ENCODE data around the gene SPOP. TPM values are rescaled to one million over a fixed set of nuclear protein-coding genes. Genes with fewer than 3 reads are reported as not detected.
"Not testable (repeated sequence)": the region's sequence is repeated elsewhere in the genome, so short reads cannot be mapped to it uniquely, and the experiment has no call there.

The SPOP gene
- total RNA-seq, 1 donor from 2014 or later = 48.6 TPM

GRCh38 chr17:49551221-49552069 is 126.5 kb downstream of the SPOP start:
- Mint-ChIP-seq H3K27me3 (ENCODE audit: low read depth, unreplicated experiment) (peaks cover 65% of the 10 kb centered on the region), H3K4me1 (ENCODE audit: low read depth, unreplicated experiment) (no peaks in the 10 kb centered on the region), H3K27ac (ENCODE audit: unreplicated experiment) (no peak overlapping the region), H3K9me3 (ENCODE audit: unreplicated experiment) (no peaks in the 10 kb centered on the region), H3K36me3 (ENCODE audit: low read depth, unreplicated experiment) (peaks cover 2% of the 10 kb centered on the region), H3K4me3 (ENCODE audit: unreplicated experiment) (no peak overlapping the region)
- FAIRE-seq (no peak), DNase-seq (ENCODE audit: low read depth) (no peak)
- H3K36me3 ChIP-seq (ENCODE audit: insufficient read depth, low read length) = no peaks in the 10 kb centered on the region
- peaks cover 5% of the 10 kb centered on the region for H3K27me3 ChIP-seq (ENCODE audit: insufficient read depth, low read length)
- H3K79me2 ChIP-seq (ENCODE audit: insufficient read depth, low read length) = no peaks in the 10 kb centered on the region
- no peaks in the 10 kb centered on the region for H3K9me3 ChIP-seq (ENCODE audit: insufficient read depth, low read depth, low read length)
- H3K4me2 ChIP-seq (ENCODE audit: low read length) = no peak overlapping the region
- TF ChIP-seq EZH2 (IDR thresholded peaks at IDR 0.05; ENCODE audit: insufficient read depth, low read length) (no peak), CTCF (IDR thresholded peaks at IDR 0.05; ENCODE audit: insufficient read depth, low read depth, low read length) (no peak)
- H3K27ac ChIP-seq (ENCODE audit: low read depth, low read length) = no peak overlapping the region
- no peak overlapping the region for H2AFZ ChIP-seq (ENCODE audit: low read depth, low read length)
- no peaks in the 10 kb centered on the region for H4K20me1 ChIP-seq (ENCODE audit: insufficient read depth, low read length)
- no peak overlapping the region for H3K9ac ChIP-seq (ENCODE audit: low read length)
- peaks cover 4% of the 10 kb centered on the region for H3K4me1 ChIP-seq (ENCODE audit: insufficient read depth, low read length)
- H3K4me3 ChIP-seq (ENCODE audit: insufficient read depth, low read depth, low read length) = no peak overlapping the region

DNA sequence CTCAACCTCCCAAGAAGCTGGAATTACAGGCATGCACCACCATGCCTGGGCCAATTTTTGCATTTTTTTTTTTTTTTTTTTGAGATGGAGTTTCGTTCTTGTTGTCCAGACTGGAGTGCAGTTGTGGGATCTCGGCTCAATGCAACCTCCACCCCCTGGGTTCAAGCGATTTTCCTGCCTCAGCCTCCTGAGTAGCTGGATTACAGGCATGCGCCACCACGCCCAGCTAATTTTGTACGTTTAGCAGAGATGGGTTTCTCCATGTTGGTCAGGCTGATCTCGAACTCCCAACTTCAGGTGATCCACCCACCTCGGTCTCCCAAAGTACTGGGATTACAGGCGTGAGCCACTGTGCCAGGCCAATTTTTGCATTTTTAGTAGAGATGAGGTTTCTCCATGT is 127.1 kb downstream of the SPOP start:
- H3K79me2 ChIP-seq (ENCODE audit: insufficient read depth, low read length); H3K27me3 ChIP-seq (ENCODE audit: insufficient read depth, low read length); H3K27ac Mint-ChIP-seq (ENCODE audit: unreplicated experiment); H3K27ac ChIP-seq (ENCODE audit: low read depth, low read length); H4K20me1 ChIP-seq (ENCODE audit: insufficient read depth, low read length); FAIRE-seq; H3K4me2 ChIP-seq (ENCODE audit: low read length); H3K9ac ChIP-seq (ENCODE audit: low read length); H3K4me1 Mint-ChIP-seq (ENCODE audit: low read depth, unreplicated experiment); H3K9me3 ChIP-seq (ENCODE audit: insufficient read depth, low read depth, low read length); H3K36me3 Mint-ChIP-seq (ENCODE audit: low read depth, unreplicated experiment); H3K4me3 ChIP-seq (ENCODE audit: insufficient read depth, low read depth, low read length); H3K9me3 Mint-ChIP-seq (ENCODE audit: unreplicated experiment); H3K4me3 Mint-ChIP-seq (ENCODE audit: unreplicated experiment); H3K4me1 ChIP-seq (ENCODE audit: insufficient read depth, low read length); H2AFZ ChIP-seq (ENCODE audit: low read depth, low read length); DNase-seq (ENCODE audit: low read depth); H3K36me3 ChIP-seq (ENCODE audit: insufficient read depth, low read length): not testable (repeated sequence)
- H3K27me3 Mint-ChIP-seq (ENCODE audit: low read depth, unreplicated experiment) = peaks cover 66% of the 10 kb centered on the region

- Mint-ChIP-seq H3K27me3 (ENCODE audit: low read depth, unreplicated experiment) (peaks cover 67% of the 10 kb centered on the region), H3K9me3 (ENCODE audit: unreplicated experiment) (no peaks in the 10 kb centered on the region), H3K27ac (ENCODE audit: unreplicated experiment) (no peak overlapping the region), H3K4me3 (ENCODE audit: unreplicated experiment) (no peak overlapping the region), H3K4me1 (ENCODE audit: low read depth, unreplicated experiment) (no peaks in the 10 kb centered on the region), H3K36me3 (ENCODE audit: low read depth, unreplicated experiment) (peaks cover 2% of the 10 kb centered on the region)
- no peak overlapping the region for H2AFZ ChIP-seq (ENCODE audit: low read depth, low read length)
- DNase-seq (ENCODE audit: low read depth) (no peak), FAIRE-seq (no peak)
- no peaks in the 10 kb centered on the region for H3K36me3 ChIP-seq (ENCODE audit: insufficient read depth, low read length)
- no peaks in the 10 kb centered on the region for H3K79me2 ChIP-seq (ENCODE audit: insufficient read depth, low read length)
- H3K4me3 ChIP-seq (ENCODE audit: insufficient read depth, low read depth, low read length) = no peak overlapping the region
- no peak overlapping the region for H3K4me2 ChIP-seq (ENCODE audit: low read length)
- H3K9ac ChIP-seq (ENCODE audit: low read length) = no peak overlapping the region
- TF ChIP-seq CTCF (IDR thresholded peaks at IDR 0.05; ENCODE audit: insufficient read depth, low read depth, low read length) (no peak), EZH2 (IDR thresholded peaks at IDR 0.05; ENCODE audit: insufficient read depth, low read length) (no peak)
- no peaks in the 10 kb centered on the region for H3K9me3 ChIP-seq (ENCODE audit: insufficient read depth, low read depth, low read length)
- no peak overlapping the region for H3K27ac ChIP-seq (ENCODE audit: low read depth, low read length)
- no peaks in the 10 kb centered on the region for H3K4me1 ChIP-seq (ENCODE audit: insufficient read depth, low read length)
- H3K27me3 ChIP-seq (ENCODE audit: insufficient read depth, low read length) = peaks cover 5% of the 10 kb centered on the region
- H4K20me1 ChIP-seq (ENCODE audit: insufficient read depth, low read length) = no peaks in the 10 kb centered on the region
Observed at GRCh38 chr17:49549691-49550678, 127.9 kb downstream of the SPOP start.
